HuH-7.5 (cell line): ENCODE results near the gene NTF4.
"Not testable (repeated sequence)": the region's sequence is repeated elsewhere in the genome, so short reads cannot be mapped to it uniquely, and the experiment has no call there.

ENCODE experiments used
- DNase-seq: peaks from one replicate; pipeline ENCODE4 v3.0.0; 2011; ENCODE audit warnings: low spot score

Gene NTF4

GRCh38 chr19:49091391-49092038 is 26.9 kb upstream of the NTF4 start:
- no peak for DNase-seq

GRCh38 chr19:49086296-49086695 is 21.7 kb upstream of the NTF4 start:
- DNase-seq, result no peak

- DNase-seq, result no peak
Observed at GRCh38 chr19:49085868-49086232, 21.2 kb upstream of the NTF4 start.

GRCh38 chr19:49085020-49085867 is 20.6 kb upstream of the NTF4 start, which contains the start of gene SNRNP70:
Gene SNRNP70 (plus strand): TSS chr19:49085451. CDS start chr19:49086415, 964 bp downstream.
- DNase-seq, result peak; percentile 99

GRCh38 chr19:49084206-49085019 is 19.8 kb upstream of the NTF4 start:
- DNase-seq, result no peak

- DNase-seq, result no peak
Observed at GRCh38 chr19:49081273-49081672, 16.7 kb upstream of the NTF4 start.

GRCh38 chr19:49080392-49080791 is 15.8 kb upstream of the NTF4 start:
- DNase-seq, result no peak

- DNase-seq, result not testable (repeated sequence)
Observed at GRCh38 chr19:49074869-49075268, 10.3 kb upstream of the NTF4 start.

GRCh38 chr19:49073514-49074378 is 9.1 kb upstream of the NTF4 start:
- DNase-seq, result peak; percentile 81

- DNase-seq, result no peak
Observed at GRCh38 chr19:49071860-49072547, 7.4 kb upstream of the NTF4 start.

- DNase-seq, result no peak
Observed at GRCh38 chr19:49070416-49070815, 5.8 kb upstream of the NTF4 start.

- no peak for DNase-seq
Observed at GRCh38 chr19:49069026-49069425, 4.4 kb upstream of the NTF4 start.

GRCh38 chr19:49067554-49067953 is 2.9 kb upstream of the NTF4 start:
- no peak for DNase-seq

- DNase-seq, result no peak
Observed at GRCh38 chr19:49065905-49066512, 1.4 kb upstream of the NTF4 start.

GRCh38 chr19:49064029-49064629 is 489 bp downstream of the NTF4 start:
- DNase-seq, result no peak

GRCh38 chr19:49061445-49061844 is 3.2 kb downstream of the NTF4 start:
- DNase-seq, result no peak

GRCh38 chr19:49061000-49061399 is 3.6 kb downstream of the NTF4 start:
- no peak for DNase-seq

- DNase-seq, result no peak
Observed at GRCh38 chr19:49059053-49059452, 5.6 kb downstream of the NTF4 start.

GRCh38 chr19:49058562-49058961 is 6.1 kb downstream of the NTF4 start:
- no peak for DNase-seq

GRCh38 chr19:49057636-49058234 is 6.9 kb downstream of the NTF4 start, which contains the start of gene CGB7:
Gene CGB7 (minus strand): TSS chr19:49057749. CDS start chr19:49055375, 2,374 bp downstream.
- DNase-seq, result peak; percentile 89
